Measurements from ENCODE around the gene APOBEC3G.

The APOBEC3G gene

DNA sequence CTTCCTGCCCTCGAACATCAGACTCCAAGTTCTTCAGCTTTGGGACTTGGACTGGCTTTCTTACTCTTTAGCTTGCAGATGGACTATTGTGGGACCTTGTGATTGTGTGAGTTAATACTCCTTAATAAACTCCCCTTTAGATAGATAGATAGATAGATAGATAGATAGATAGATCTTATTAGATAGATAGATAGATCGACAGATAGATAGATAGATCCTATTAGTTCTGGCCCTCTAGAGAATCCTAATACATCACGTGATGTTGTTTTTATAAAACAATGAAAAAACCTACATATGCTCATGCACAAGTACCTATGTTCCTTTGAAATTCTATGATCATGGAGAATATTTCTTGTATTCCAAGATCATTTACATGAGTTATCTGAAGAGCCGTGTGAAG is 43.9 kb downstream of the APOBEC3G start:
- DNase-seq (ENCODE audit: low read depth in 2 of 3, low spot score in 1 of 3) = no peak

DNA sequence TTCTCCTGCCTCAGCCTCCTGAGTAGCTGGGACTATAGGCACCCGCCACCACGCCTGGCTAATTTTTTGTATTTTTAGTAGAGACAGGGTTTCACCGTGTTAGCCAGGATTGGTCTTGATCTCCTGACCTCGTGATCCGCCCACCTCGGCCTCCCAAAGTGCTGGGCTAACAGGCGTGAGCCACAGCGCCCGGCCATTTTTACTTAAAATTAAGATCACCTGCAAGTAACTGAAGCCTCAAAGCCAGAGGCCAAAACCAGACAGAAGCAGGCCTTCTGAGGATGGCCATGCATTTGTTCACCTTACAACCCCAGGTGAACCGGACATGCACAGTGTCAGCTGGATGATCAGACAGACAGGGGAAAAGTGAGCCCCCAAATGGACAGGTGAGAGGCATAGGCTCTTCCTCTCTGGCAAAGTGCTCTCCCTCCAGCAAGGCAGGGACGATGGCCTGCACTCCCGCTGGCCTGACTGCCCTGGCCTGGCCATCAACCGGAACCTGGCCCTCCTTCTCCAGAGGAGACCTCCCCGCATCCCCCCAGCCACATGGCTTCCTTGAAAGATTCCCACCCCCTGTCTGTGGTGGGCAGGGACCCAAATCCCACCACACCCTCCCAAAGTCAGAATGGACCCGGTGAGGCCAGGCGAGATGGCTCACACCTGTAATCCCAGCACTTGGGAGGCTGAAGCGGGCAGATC is 45.8 kb downstream of the APOBEC3G start:
- no peak for DNase-seq (ENCODE audit: low read depth in 2 of 3, low spot score in 1 of 3)

DNA sequence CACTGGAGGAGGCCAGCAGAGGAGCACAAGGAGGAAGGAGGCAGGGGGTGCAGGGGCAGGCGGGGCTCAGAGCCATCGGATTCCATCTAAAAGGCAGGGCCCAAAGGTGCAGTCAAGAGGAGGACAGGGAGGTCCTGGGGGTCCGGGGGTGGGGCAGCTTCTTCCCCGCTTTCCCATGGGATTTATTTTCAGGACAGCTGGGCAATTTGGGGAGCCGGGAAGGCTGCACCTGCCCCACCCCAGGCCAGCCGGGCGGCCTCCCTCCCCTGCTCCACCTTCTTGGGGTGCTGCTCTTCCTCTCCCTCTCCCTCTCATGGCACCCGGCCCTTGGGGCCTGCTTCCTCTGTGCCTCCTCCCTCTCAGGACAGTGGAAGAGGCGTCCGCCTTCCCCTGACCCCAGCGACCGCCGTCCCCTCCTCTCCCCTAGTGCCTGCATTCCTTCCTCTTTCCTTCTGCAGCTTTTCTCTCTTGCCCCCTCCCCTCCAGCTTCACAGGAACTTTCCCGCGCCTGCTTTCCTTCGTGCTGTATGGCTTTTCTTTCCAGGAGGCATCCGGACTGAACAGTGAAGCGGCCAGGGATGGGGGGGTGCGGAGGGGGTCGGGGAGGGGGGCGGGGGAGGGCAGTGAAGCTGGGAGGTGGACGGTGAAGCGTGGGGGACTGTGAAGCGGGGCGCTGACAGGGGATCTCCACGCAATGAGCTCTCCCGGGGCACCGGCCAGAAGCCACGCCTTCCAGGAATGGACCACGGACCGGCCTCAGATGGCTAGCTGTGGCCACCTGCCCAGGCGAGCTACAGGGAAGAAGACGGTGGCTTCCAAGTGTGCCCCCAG is 46.9 kb downstream of the APOBEC3G start:
- no peak for DNase-seq (ENCODE audit: low read depth in 2 of 3, low spot score in 1 of 3)

DNA sequence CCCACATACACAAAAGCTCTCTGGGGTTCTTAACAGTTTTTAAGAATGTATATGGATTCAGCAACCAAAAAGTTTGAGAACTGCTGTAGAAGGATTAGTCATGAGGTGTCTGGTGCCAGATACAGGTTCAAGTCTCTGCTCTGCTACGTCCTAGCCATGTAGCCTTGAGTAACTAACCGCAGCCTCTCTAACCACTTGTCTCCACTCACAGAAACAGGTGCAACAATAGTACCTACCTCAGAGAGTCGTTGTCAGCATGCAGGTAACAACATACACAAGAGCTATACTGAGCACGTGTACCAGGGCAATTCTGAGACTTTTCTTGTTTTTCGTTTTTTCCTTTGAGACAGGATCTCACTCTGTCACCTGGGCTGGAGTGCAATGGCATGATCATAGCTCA is 48.5 kb downstream of the APOBEC3G start:
- DNase-seq (ENCODE audit: low read depth in 2 of 3, low spot score in 1 of 3) = no peak

DNA sequence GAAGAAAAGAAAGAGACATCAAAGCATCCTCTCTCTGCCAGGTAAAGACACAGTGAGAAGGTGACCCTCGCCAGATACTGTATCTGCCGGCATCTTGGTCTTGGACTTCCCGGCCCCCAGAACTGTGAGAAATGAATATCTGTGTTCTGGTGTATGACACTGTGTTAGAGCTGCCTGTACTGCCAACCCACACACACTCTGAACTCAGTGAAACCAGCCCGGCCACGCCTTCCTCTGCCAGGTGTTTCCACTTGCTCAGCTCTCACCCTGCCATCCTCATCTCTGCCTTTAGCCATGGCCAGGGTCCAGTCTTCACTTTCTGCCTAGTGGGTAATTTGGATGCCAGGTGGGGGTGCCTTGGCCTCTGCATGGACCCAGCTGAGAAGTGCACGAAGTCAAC is 51.4 kb downstream of the APOBEC3G start:
- DNase-seq (ENCODE audit: low read depth in 2 of 3, low spot score in 1 of 3) = no peak

DNA sequence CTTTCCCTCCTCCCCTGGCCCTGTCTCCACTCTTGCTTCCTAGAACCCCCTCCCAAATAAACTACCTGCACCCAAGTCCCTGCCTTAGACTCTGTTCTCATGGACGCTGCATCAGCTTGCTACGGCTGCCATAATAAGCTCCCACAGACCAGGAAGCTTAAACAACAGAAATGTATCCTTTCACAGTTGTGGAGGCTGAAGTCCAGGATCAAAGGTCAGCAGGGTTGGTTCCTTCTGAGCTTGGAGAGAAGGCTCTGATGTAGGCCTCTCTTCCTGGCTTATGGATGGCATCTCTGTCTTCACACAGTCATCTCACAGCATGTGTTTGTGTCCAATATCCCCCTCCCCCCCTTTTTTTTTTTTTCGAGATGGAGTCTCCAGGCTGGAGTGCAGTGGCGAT is 52.0 kb downstream of the APOBEC3G start:
- no peak for DNase-seq (ENCODE audit: low read depth in 2 of 3, low spot score in 1 of 3)

DNA sequence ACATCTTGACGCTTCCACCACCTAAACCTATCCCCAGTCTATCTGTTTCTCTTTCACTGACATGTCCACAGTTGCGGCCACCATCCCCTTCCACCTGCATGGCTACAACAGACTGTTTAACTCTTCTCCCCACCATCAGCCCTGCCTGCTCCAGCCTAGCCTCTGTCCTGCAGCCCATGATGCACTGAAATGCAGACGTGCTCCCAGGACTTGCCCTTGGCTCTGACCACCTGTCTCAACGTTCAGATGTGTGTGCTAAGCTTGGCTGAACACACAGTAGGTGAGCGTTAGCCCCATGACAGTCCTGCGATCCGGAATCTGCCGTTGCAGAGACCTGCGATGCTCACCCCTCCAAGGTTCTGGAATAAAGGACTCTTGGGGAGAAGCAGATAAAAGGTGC is 52.7 kb downstream of the APOBEC3G start:
- no peak for DNase-seq (ENCODE audit: low read depth in 2 of 3, low spot score in 1 of 3)

DNA sequence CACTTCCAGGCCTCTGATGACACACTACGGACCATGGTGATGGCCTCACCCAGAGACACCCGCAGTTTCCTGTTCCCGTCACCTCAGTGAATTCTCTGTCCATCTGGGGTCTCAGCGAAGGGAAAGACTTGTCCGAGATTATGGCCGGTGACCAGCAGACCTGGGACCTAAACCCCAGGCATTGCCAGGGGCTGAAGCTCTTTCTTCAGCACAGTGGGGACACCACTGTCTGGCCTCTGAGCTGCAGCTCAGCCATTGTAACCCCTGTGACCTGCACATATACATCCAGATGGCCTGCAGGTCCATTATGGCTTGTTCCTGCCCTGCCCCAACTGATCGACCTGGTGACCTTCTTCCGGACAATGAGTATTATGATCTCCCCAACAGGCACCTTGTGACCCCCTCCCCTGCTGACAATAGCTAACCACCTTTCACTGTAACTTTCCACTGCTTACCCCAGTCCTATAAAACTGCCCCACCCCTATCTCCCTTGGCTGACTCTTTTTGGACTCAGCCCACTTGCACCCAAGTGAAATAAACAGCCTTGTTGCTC is 53.2 kb downstream of the APOBEC3G start:
- no peak for DNase-seq (ENCODE audit: low read depth in 2 of 3, low spot score in 1 of 3)

DNA sequence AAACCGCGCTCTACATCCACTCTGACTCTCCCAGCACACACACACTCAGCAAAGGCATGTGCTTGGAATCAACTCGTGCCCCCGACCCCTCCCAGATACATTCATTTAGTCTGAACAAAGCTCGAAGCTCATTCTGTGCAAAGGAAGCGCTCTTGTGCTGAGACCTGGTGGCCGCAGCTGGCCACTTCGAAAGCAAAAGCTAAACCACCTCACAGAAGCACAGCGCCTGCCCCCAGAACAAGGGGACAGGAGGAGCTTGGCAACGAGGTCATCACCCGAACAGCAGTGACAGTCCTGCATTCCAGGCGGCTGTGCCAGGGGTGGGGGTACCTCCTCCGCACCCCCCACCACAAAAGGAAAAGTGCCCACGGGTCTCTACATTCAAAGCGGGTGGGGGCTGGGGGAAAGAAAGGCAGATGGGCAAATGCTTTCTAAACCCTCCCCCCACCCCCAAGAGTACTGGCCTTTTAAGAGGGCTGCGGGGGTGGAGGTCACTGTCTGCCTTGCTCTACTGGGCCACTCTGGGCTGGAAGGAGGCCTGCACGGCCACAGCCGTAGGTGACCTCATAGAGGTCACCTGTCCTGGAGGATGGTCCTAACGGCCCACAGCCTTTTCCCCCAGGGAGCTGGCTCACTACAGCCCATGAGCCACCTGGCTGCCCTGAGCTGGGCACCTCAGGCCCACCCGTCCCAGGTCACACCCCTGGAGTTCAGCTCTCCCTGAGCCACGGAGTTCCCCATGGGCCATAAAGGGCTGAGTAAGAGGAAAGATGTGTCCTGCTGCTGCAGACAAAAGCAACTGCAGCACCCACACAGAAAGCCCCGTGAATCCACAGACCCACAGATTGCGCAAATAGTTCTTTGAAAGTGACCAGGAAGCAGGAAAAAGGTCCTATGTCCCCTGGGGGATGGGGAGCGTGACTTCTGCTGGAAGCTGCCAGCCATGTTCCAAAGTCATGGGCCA is 54.1 kb downstream of the APOBEC3G start:
- DNase-seq (ENCODE audit: low read depth in 2 of 3, low spot score in 1 of 3) = no peak

DNA sequence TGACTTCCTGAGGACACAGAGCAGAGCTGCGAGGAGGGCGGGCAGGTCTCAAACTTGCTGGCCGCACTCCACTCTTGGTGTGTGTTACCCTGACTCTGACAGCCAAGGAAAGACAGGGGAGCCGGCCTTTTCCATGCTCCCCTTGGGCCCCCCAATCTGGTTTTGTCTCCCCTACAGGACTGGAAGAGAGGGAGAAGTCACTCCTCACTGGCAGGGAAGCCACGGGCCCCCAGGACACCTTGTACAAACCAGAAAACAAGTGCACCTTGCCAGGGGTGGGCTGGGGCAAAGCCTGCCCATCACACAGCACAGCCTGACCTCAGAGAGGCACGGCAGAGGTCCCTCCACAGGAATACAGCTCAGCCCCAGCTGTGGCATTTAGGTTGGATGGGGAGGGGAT is 55.2 kb downstream of the APOBEC3G start:
- no peak for DNase-seq (ENCODE audit: low read depth in 2 of 3, low spot score in 1 of 3)

DNA sequence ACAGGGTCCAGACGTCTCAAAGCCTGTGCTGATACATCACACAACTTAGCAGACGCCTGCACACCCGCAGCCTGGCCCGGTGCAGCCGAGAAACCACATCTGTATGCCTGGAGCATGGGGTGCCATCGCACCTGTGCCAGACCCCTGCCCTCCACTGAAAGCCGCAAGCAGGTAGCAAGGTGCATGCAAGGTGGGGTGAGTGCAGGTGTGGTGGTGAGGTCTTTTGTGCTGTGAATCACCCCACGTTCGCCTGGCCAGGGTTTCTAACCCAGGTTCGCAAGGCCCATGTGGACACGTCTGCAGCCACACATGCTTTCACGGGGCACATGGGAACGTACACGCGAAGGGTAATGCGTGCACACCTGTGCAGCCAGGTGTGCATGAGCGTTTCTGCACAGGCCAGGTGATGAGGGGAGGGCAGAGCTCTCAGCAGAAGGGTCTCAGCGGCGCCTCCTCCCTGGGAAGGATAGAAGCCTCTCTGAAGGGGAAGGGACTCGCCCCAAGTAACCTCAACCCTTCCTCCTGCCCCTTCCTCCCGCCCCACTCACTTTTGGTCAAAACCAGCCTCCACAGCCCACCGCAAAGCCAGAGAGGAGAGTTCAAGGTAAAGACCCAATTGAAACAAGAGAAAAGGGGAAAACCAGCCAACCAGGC is 55.9 kb downstream of the APOBEC3G start:
- DNase-seq (ENCODE audit: low read depth in 2 of 3, low spot score in 1 of 3) = no peak

DNA sequence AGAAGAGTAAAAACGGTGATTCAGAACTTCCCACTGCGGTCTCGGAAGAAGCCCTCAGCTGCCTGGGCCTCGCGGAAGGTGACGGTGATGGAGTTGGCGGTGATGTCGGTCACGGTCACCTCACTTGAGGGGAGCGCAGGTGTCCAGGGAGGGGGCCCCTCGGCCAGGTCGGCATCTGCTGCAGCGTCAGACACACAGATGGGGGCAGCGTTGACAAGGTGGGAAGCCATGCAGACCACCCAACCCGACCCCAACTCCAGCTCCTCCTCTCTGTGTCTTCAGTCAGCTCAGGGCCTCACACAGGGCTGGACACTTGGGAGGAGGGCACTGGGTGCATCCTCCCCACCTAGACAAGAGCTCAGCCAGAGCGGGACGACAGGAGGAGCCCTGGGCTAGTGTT is 56.8 kb downstream of the APOBEC3G start:
- no peak for DNase-seq (ENCODE audit: low read depth in 2 of 3, low spot score in 1 of 3)

DNA sequence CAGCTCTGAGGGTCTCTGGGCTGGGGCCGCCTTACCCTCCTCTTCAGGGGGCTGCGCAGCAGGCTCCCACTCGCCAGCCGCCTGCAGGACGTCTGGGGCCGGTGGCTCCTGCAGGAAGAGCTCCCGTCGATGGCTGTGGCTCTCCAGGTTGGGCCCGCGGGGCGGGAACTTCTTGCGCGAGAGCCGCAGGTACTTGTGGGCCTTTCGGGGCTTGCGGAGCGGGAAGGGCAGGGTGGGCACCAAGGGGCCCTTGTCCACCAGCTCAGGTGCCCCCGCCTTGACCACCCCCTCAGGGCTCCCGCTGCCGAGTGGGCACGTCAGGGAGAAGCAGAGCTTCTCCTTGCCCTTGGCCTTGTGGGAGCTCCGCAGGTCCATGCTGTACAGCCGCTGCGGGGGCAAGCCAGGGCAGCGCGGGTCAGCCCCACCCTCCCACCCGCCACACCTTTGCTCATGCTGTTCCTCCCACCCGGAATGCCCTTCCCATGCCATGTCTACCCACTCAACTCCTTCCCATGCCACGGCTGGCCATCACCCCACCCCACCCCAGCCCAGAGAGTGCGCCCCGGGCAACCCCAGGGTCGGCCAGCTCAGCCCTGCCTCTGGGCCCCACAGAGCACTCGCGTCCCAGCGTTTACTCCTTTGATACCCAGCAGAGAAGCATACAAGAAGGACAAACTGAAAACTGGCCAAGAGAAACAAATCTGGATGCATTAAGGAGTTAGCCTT is 57.5 kb downstream of the APOBEC3G start:
- DNase-seq (ENCODE audit: low read depth in 2 of 3, low spot score in 1 of 3) = no peak

DNA sequence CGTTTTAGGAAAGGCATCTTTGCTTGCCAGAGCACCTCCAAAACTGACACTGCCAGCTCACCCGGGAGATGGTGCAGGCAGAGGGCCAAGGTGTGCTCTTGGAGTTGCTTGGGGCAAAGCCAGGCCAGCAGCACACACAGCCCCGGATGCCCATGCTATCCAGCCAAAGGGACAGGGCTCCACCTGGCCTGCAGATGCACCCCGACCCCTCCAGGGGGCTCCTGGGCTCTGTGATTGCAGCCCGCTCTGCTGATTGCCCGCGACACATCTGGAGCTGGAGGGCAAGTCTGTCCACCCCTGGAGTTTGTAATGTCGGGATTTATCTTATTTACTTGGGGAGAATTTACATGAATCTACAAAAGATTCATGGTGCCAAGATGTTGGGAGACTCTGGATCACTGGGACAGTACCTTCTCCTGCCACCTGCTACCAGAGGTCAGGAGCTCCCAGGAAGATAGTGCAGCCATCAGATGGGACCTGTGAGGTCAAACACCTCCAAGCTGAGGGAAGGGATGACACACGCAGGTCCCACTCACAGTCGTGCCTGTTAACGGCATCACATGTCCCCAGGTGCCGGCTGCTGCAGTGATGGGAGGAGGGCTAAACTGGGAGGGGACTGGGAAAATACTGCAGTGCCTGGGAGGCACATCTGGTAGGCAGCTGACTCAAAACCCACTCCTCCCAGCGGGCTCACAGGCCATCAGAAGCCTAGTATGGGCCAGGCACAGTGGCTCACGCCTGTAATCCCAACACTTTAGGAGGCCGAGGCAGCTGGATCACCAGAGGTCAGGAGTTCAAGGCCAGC is 58.2 kb downstream of the APOBEC3G start:
- no peak for DNase-seq (ENCODE audit: low read depth in 2 of 3, low spot score in 1 of 3)

DNA sequence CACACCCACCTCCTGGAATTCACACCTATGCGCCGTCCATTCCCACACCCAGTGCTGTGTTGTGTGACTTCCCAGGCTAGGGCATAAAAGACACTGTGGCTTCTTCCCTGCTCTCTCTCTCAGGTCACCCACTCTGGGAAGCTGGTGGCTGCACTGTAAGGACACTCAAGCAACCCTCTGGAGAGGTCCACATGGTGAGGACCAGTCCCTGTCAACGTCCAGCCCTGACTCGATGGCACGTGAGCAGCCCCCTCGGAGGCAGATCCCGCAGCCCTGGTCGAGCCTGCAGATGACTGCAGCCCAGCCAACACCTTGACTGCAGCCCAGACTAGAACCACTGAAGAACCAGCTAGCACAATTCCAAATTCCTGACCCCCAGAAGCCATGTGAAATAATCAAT is 59.2 kb downstream of the APOBEC3G start:
- DNase-seq (ENCODE audit: low read depth in 2 of 3, low spot score in 1 of 3) = no peak
